Measurements from ENCODE around the gene TXNDC5.

Gene TXNDC5

GRCh38 chr6:7891078-7891872, 19.3 kb downstream of the TXNDC5 start:
- no peaks in the 10 kb centered on the region for H3K4me1 ChIP-seq (ENCODE audit: control insufficient read depth, insufficient read depth, low read length, poor library complexity, severe bottlenecking)
- no peak for DNase-seq
- no peaks in the 10 kb centered on the region for H3K9me3 ChIP-seq (ENCODE audit: control insufficient read depth, low read length)
- no peak overlapping the region for H3K4me3 ChIP-seq (ENCODE audit: insufficient read depth, low read depth, low read length, poor library complexity, severe bottlenecking)
- H3K36me3 ChIP-seq (ENCODE audit: control insufficient read depth, insufficient read depth, low read length) = peaks cover 37% of the 10 kb centered on the region
- H3K27ac ChIP-seq (ENCODE audit: insufficient read depth, low read length, poor library complexity, severe bottlenecking) = no peak overlapping the region
- no peaks in the 10 kb centered on the region for H3K27me3 ChIP-seq (replicated peaks; ENCODE audit: control insufficient read depth, insufficient read depth, low read length, poor library complexity, severe bottlenecking)

GRCh38 chr6:7888587-7889357, 21.8 kb downstream of the TXNDC5 start:
- no peak for DNase-seq

GRCh38 chr6:7887278-7887991, 23.2 kb downstream of the TXNDC5 start:
- Histone ChIP-seq H3K27ac (ENCODE audit: insufficient read depth, low read length, poor library complexity, severe bottlenecking) (no peak overlapping the region), H3K27me3 (replicated peaks; ENCODE audit: control insufficient read depth, insufficient read depth, low read length, poor library complexity, severe bottlenecking) (no peaks in the 10 kb centered on the region), H3K4me3 (ENCODE audit: insufficient read depth, low read depth, low read length, poor library complexity, severe bottlenecking) (no peak overlapping the region), H3K4me1 (ENCODE audit: control insufficient read depth, insufficient read depth, low read length, poor library complexity, severe bottlenecking) (no peaks in the 10 kb centered on the region), H3K36me3 (ENCODE audit: control insufficient read depth, insufficient read depth, low read length) (peaks cover 48% of the 10 kb centered on the region), H3K9me3 (ENCODE audit: control insufficient read depth, low read length) (no peaks in the 10 kb centered on the region)
- no peak for DNase-seq

More at GRCh38 chr6:7888587-7889357, 21.8 kb downstream of the TXNDC5 start:
- Histone ChIP-seq H3K4me1 (ENCODE audit: control insufficient read depth, insufficient read depth, low read length, poor library complexity, severe bottlenecking) (no peaks in the 10 kb centered on the region), H3K27me3 (replicated peaks; ENCODE audit: control insufficient read depth, insufficient read depth, low read length, poor library complexity, severe bottlenecking) (no peaks in the 10 kb centered on the region), H3K9me3 (ENCODE audit: control insufficient read depth, low read length) (no peaks in the 10 kb centered on the region), H3K4me3 (ENCODE audit: insufficient read depth, low read depth, low read length, poor library complexity, severe bottlenecking) (no peak overlapping the region), H3K27ac (ENCODE audit: insufficient read depth, low read length, poor library complexity, severe bottlenecking) (no peak overlapping the region), H3K36me3 (ENCODE audit: control insufficient read depth, insufficient read depth, low read length) (peaks cover 44% of the 10 kb centered on the region)

GRCh38 chr6:7886132-7886531, 24.5 kb downstream of the TXNDC5 start:
- H3K36me3 ChIP-seq (ENCODE audit: control insufficient read depth, insufficient read depth, low read length) = peaks cover 50% of the 10 kb centered on the region

GRCh38 chr6:7883381-7883780, 27.2 kb downstream of the TXNDC5 start:
- no peak overlapping the region for H3K4me3 ChIP-seq (ENCODE audit: insufficient read depth, low read depth, low read length, poor library complexity, severe bottlenecking)
- no peak for DNase-seq

More at GRCh38 chr6:7886132-7886531, 24.5 kb downstream of the TXNDC5 start:
- no peak for DNase-seq
- H3K27ac ChIP-seq (ENCODE audit: insufficient read depth, low read length, poor library complexity, severe bottlenecking) = no peak overlapping the region
- H3K4me3 ChIP-seq (ENCODE audit: insufficient read depth, low read depth, low read length, poor library complexity, severe bottlenecking) = no peak overlapping the region
- no peaks in the 10 kb centered on the region for H3K9me3 ChIP-seq (ENCODE audit: control insufficient read depth, low read length)
- H3K4me1 ChIP-seq (ENCODE audit: control insufficient read depth, insufficient read depth, low read length, poor library complexity, severe bottlenecking) = no peaks in the 10 kb centered on the region
- no peaks in the 10 kb centered on the region for H3K27me3 ChIP-seq (replicated peaks; ENCODE audit: control insufficient read depth, insufficient read depth, low read length, poor library complexity, severe bottlenecking)

GRCh38 chr6:7882505-7883257, 27.9 kb downstream of the TXNDC5 start:
- no peaks in the 10 kb centered on the region for H3K9me3 ChIP-seq (ENCODE audit: control insufficient read depth, low read length)
- peaks cover 34% of the 10 kb centered on the region for H3K36me3 ChIP-seq (ENCODE audit: control insufficient read depth, insufficient read depth, low read length)
- DNase-seq = no peak
- no peak overlapping the region for H3K4me3 ChIP-seq (ENCODE audit: insufficient read depth, low read depth, low read length, poor library complexity, severe bottlenecking)
- no peak overlapping the region for H3K27ac ChIP-seq (ENCODE audit: insufficient read depth, low read length, poor library complexity, severe bottlenecking)
- no peaks in the 10 kb centered on the region for H3K4me1 ChIP-seq (ENCODE audit: control insufficient read depth, insufficient read depth, low read length, poor library complexity, severe bottlenecking)
- no peaks in the 10 kb centered on the region for H3K27me3 ChIP-seq (replicated peaks; ENCODE audit: control insufficient read depth, insufficient read depth, low read length, poor library complexity, severe bottlenecking)

More at GRCh38 chr6:7883381-7883780, 27.2 kb downstream of the TXNDC5 start:
- Histone ChIP-seq H3K9me3 (ENCODE audit: control insufficient read depth, low read length) (no peaks in the 10 kb centered on the region), H3K27ac (ENCODE audit: insufficient read depth, low read length, poor library complexity, severe bottlenecking) (no peak overlapping the region), H3K27me3 (replicated peaks; ENCODE audit: control insufficient read depth, insufficient read depth, low read length, poor library complexity, severe bottlenecking) (no peaks in the 10 kb centered on the region), H3K4me1 (ENCODE audit: control insufficient read depth, insufficient read depth, low read length, poor library complexity, severe bottlenecking) (no peaks in the 10 kb centered on the region), H3K36me3 (ENCODE audit: control insufficient read depth, insufficient read depth, low read length) (peaks cover 41% of the 10 kb centered on the region)

- no peak for DNase-seq
- Histone ChIP-seq H3K4me3 (ENCODE audit: insufficient read depth, low read depth, low read length, poor library complexity, severe bottlenecking) (no peak overlapping the region), H3K27ac (ENCODE audit: insufficient read depth, low read length, poor library complexity, severe bottlenecking) (no peak overlapping the region), H3K4me1 (ENCODE audit: control insufficient read depth, insufficient read depth, low read length, poor library complexity, severe bottlenecking) (no peaks in the 10 kb centered on the region), H3K27me3 (replicated peaks; ENCODE audit: control insufficient read depth, insufficient read depth, low read length, poor library complexity, severe bottlenecking) (no peaks in the 10 kb centered on the region), H3K36me3 (ENCODE audit: control insufficient read depth, insufficient read depth, low read length) (peaks cover 33% of the 10 kb centered on the region), H3K9me3 (ENCODE audit: control insufficient read depth, low read length) (no peaks in the 10 kb centered on the region)
These were observed 28.7 kb downstream of the TXNDC5 start for GRCh38 chr6:7881765-7882500.

GRCh38 chr6:7880718-7881107, 29.9 kb downstream of the TXNDC5 start:
- Histone ChIP-seq H3K4me3 (ENCODE audit: insufficient read depth, low read depth, low read length, poor library complexity, severe bottlenecking) (no peak overlapping the region), H3K27me3 (replicated peaks; ENCODE audit: control insufficient read depth, insufficient read depth, low read length, poor library complexity, severe bottlenecking) (no peaks in the 10 kb centered on the region)
- DNase-seq = no peak

More at GRCh38 chr6:7880718-7881107, 29.9 kb downstream of the TXNDC5 start:
- Histone ChIP-seq H3K9me3 (ENCODE audit: control insufficient read depth, low read length) (no peaks in the 10 kb centered on the region), H3K4me1 (ENCODE audit: control insufficient read depth, insufficient read depth, low read length, poor library complexity, severe bottlenecking) (no peaks in the 10 kb centered on the region), H3K36me3 (ENCODE audit: control insufficient read depth, insufficient read depth, low read length) (peaks cover 27% of the 10 kb centered on the region), H3K27ac (ENCODE audit: insufficient read depth, low read length, poor library complexity, severe bottlenecking) (no peak overlapping the region)

Measured in effector memory CD4-positive, alpha-beta T cell (primary cell).